ENCODE data around the gene MPV17L.
"Not testable (repeated sequence)": the region's sequence is repeated elsewhere in the genome, so short reads cannot be mapped to it uniquely, and the experiment has no call there.

The MPV17L gene

DNA sequence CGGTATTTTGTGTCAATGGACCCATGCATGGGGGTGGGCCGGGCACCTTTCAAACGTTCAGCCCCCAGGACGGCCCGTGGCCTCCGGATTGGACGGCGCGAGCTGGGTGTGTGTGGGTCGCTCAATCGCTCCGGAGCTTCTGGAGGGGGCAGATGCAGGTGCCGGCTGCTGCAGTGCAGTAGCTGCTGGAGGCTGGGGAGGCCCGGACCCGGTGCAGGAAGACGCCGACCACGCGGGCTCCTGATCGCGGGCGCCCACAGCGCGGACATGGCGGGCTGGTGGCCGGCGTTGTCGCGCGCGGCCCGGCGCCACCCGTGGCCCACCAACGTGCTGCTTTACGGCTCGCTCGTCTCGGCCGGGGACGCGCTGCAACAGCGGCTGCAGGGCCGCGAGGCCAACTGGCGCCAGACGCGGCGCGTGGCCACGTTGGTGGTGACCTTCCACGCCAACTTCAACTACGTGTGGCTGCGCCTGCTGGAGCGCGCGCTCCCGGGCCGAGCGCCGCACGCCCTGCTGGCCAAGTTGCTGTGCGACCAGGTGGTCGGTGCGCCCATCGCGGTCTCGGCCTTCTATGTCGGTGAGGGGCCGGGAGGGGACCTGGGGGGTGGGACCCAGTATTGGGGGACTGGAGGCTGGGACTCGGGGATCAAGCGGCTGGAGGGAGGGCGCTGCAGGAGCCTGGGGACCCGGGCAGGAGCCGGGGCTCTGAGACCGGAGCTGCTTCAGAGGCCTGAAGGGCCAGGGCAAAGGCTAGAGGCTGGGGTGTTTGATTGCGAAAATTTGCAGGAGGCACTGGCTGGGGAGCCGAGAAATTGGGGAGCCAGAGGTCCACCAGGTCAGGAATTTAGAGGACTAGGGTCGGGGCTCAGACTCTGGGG, at the start of gene MPV17L:
Gene MPV17L (plus strand): TSS at position 124 of the 878 bp plus-strand sequence. CDS start 144 bp downstream, at position 268.
- not testable (repeated sequence) for DNase-seq

DNA sequence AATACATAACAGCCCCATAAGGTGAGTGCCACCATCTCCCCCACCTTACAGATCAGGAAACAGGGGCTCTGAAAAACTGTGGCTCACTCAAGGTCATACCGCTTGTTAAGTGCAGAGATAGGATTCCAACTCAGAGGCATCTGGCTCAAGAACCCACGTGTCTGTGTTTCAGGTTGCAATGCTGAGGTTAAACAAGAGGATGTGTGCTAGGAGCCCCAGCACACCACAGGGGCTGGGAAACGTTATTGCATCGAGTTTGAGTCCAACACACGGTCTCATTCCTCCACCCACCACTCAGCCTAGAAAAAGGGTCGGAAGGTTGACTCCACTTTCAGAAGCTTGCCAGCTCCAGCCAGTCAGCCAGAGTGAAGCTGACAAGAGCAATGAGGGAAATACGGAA, 46.8 kb upstream of the MPV17L start:
- DNase-seq: not testable (repeated sequence)

DNA sequence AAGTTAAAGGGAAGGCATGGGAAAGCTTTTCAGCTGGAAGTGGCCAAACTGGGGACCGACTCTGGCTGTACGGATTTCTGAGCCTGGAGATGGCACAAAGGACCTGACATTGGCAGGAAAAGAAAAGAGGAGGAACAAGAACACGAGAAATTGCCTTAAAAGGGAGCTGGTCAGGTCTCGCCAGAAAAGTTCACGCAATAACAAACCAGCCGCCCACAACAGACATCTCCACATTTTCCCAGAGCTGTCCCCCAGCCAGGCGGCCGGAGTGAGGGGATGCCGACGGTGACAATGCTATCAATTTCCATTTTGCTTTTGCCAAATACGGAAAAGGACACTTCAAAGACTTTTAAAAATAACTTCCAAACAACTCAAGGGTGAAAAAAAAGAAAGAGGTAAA, 44.3 kb upstream of the MPV17L start:
- DNase-seq: not testable (repeated sequence)

DNA sequence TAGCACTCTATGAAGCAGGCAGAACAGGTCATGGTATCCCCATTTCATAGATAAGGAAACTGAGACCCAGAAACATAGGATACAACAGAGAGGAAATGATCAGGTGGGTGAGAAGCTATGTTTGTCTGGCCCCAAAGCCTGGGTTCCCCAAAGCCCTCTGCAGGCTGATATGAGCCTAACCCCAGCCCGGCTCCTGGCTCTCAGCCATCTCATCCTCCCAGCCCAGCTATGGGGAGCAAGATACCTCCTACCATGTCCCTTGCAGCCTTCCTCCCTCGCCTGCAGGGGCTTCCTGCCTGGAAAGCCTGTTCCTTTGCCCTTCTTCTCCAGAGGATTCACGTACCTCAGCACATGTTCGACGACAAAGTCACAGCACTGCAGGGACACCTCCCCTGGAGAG, 43.8 kb upstream of the MPV17L start:
- not testable (repeated sequence) for DNase-seq

DNA sequence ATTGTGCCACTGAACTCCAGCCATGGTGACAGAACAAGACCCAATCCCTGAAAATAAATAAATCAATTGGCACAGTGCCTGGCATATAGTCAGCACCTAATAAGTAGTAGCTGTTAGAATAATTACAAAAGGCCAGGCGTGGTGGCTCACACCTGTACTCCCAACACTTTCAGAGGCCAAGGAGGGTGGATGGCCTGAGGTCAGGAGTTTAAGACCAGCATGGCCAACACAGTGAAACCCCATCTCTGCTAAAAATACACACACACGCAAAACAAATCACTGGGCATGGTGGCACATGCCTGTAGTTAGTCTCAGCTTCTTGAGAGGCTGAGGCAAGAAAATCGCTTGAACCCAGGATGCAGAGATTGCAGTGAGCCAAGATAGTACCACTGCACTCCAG, 42.7 kb upstream of the MPV17L start:
- DNase-seq: not testable (repeated sequence)

DNA sequence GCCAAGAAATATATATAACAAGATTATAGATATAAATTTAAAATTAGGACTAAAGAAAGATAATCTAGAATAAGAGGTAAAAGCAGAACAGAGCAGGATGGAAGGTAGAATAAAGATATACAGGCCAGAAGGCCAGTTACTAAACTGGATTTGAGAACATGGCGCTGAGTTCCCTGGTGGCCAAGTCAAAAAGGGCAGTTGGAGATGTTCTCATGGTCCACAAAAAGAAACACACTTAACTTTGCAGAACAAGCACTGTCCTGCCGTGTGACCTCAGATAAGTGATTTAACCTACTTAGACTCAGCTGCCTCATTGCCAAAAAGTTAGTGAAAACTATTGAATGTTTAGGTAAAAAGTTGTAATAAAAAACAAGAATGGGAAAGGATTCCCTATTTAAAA, 40.7 kb upstream of the MPV17L start:
- not testable (repeated sequence) for DNase-seq

DNA sequence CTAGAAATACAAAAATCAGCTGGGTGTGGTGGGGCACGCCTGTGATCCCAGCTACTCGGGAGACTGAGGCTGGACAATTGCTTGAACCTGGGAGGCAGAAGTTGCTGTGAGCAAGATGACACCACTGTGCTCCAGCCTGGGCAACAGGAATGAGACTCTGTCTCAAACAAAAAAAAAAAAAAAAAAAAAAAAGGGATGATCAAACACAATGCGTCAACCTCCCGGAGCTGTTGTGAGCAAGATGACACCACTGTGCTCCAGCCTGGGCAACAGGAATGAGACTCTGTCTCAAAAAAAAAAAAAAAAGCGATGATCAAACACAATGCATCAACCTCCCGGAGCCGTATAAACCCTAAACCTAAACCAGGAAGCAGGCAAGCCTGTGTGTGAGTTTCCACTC, 38.1 kb upstream of the MPV17L start:
- not testable (repeated sequence) for DNase-seq

DNA sequence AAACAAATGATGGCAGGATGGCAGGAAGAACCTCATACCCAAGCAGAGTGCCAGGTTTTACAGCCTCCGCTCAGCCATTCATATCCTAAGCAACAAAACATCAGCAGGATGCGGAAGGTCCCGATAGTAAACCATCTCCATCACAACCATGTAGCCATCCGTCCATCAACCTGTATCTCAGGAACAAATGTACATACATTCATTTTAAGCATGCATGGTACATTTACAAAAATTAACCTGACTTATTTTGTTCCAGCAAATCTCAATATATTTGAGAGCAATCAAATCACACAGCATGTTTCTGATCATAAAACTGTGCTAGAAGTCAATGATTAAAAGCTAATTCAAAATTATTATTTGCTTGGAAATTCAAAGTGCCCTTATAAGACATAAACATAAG, 17.4 kb upstream of the MPV17L start, which contains the start of gene NPIPA5:
Gene NPIPA5 (minus strand): TSS at position 101 of the 400 bp plus-strand sequence. CDS start 0 bp downstream, at position 101.
- DNase-seq: not testable (repeated sequence)

DNA sequence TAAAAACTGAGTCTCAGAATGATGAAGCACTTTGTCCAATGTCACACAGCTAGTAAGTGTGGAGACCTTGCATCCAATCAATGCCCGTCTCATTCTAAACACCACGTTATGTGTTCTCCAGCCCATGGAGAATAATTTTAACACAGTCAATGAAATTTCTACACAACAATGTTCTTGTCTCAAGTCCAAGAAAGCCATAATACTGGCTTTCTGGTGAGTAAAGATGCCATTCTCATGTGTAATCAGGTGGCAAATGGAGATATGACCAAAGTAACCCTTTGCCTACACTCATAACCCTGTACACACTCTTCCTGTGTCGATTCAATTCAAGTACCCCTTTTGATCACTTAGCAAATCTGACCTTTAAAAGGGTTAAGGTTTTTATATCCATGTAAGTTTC, 12.7 kb upstream of the MPV17L start:
- DNase-seq: not testable (repeated sequence)

DNA sequence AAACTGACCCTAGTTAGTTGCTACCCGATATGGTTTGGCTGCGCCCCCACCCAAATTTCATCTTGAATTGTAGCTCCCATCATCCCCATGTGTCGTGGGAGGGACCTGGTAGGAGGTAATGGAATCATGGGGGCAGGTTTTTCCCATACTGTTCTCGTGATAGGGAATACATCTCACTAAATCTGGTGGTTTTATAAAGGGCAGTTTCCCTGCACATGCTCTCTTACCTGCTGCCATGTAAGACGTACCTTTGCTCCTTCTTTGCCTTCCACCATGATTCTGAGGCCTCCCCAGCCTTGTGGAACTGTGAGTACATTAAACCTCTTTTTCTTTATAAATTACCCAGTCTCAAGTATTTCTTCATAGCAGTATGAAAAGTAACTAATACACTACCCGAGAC, 7.5 kb upstream of the MPV17L start:
- DNase-seq: not testable (repeated sequence)

DNA sequence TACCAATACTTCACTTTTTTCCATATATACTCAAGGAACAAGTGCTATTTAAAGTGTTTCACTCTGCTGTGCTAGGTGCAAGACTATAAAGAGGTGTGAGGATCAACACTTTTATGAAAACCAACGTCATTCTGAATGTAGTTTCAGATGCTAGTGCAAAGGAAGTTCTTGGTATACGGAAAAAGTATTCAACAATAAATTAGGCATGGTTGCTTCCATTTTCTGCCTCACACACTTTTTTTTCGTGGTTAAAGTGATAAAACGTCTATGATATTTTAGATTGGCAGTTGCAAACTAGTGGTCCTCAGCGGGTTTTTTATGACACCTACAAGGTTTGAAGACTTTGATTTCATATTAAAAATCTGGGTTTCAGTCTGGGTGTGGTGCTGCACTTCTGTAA, 5.6 kb upstream of the MPV17L start:
- DNase-seq: not testable (repeated sequence)

DNA sequence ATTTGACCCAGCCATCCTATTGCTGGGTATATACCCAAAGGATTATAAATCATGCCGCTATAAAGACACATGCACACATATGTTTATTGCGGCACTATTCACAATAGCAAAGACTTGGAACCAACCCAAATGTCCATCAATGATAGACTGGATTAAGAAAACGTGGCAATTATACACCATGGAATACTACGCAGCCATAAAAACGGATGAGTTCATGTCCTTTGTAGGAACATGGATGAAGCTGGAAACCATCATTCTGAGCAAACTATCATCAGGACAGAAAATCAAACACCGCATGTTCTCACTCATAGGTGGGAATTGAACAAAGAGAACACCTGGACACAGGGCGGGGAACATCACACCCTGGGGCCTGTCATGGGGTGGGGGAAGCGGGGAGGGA, 2.5 kb upstream of the MPV17L start:
- DNase-seq: not testable (repeated sequence)

DNA sequence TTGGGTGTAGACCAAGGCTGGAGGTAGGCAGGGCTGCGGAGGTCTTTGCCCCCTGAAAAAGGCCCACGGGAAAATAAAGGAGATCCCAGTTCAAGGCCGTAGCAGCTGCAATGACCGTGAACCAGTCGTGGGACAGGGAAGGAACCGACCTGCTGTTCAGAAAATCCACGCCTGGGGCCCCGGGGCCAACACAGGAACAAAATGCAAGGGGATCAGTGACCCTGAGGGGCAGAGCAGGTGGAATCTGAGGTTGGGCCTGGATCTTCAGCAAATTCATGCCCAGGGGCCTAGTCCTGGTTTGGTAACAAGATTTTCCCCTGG, 915 bp downstream of the MPV17L start:
- DNase-seq: not testable (repeated sequence)

DNA sequence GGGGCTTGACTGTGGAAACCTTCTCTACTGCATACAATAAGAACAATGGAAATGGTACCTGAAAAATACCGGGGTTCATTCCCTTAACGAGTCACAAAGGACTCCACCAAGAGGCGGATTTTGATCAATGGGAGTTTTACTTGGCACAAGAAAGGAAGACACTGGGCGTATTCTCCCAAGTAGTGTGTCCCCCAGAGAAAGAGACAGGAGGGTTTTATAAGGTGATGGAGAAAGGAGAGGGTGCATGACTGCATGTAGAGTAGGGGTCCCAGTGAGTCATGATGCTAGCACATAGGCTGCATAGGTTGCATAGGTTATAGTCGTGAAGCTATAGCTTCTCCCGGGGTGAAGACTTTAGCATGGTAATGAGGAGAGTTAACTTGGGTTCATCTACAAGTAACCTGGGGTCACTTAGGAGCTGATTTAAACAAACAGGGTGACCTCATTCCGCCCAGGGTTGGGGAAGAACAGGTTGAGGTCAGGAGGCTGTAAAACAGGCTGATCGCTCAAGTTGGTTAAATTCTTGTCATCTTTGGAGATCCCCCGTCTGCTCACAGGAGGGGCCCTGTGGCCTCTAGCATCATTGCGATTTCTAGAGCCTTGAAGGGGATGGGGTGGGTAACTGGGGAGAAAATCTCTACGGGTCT, 1.5 kb downstream of the MPV17L start:
- DNase-seq: no peak

DNA sequence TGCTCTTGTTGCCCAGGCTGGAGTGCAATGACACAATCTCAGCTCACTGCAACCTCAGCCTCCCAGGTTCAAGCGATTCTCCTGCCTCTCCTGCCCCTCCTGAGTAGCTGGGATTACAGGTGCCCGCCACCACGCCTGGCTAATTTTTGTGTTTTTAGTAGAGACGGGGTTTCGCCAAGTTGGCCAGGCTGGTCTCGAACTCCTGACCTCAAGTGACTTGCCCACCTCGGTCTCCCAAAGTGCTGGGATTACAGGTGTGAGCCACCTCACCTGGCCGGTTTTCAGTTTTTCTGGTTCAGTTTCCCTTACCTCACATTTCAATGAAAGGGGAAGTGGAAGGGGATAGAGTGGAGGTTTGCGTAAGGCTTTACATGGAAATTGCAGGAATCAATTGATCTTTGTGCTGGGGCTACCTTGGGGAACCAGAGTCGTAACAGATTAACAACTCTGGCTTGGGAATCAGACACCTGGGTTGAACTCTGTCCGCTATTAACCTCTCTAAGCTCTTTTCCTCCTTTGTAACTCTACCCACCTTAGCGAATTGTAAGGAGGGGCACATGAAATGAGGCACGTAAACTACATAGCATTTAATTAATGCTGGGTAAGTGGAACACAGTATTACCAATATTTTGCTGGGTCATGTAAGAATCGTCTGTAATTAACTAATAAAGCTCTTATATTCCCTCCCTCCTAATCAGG, 3.2 kb downstream of the MPV17L start:
- no peak for DNase-seq

DNA sequence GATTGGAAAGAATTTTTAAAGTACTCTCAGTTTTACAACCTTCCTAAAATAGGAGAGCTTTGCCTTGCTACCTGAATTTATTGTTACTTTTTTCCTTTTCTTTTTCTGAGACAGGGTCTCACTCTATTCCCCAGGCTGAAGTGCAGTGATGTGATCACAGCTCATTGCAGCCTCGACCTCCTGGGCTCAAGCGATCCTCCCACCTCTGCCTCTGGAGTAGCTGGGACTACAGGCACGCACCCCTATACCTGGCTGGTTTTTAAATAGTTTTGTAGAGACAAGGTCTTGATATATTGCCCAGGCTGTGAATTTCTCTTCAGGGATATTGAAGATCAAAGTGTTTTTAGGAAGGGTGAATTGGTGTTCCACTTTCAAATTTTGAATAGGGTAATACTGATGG, 3.8 kb downstream of the MPV17L start:
- no peak for DNase-seq

DNA sequence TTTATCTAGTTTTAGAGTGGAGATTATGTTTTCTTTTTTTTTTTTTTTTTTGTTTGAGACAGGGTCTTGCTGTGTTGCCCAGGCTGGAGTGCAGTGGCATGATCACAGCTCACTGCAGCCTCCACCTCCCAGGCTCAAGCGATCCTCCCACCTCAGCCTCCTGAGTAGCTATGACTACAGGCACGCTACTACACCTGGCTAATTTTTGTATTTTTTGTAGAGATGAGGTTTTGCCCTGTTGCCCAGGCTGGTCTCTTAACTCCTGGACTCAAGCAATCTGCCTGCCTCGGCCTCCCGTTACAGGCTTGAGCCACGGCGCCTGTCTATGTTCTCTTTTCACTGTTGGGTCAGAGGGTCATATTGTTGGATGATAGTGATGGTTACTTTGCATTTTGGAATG, 4.8 kb downstream of the MPV17L start:
- DNase-seq: not testable (repeated sequence)

DNA sequence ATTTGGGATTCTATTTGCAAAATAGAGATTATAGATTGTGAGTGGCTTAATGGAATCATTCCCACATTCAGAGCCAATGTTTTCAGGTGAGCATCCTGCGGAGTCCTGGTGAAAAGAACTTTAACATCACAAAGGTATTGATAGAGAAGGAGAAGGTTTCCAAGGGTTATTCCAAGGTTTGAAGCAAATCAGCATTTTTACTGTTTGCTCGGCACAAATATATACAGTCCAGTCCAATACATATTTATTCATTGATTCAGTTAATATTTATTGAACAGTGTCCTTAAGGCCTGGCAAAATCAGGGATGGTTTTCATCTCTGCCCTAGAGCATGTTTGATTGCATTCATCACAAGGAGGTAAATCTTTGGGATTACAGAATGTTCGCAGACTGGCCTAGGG, 6.4 kb downstream of the MPV17L start:
- DNase-seq: no peak

DNA sequence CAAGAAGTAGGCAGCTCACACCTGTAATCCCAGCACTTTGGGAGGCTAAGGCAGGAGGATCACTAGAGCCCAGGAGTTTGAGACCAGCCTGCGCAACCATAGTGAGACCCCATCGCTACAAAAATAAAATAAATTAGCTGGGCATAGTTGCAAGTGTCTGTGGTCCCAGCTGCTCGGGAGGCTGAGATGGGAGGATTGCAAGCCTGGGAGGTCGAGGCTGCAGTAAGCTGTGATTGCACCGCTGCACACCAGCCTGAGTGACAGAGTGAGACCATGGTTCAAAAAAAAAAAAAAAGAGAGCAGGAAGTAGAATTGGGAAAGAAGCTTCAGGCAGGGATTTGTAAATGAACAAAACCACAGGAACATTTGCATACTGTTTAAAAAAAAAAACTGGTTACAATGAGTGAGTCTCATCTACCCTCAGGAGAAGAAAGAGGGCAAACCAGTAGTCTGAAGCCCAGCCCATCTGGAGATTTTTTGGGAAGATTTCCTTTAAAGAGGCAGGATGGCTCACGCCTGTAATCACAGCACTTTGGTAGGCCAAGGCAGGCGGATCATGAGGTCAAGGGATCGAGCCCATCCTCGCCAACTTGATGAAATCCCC, 7.9 kb downstream of the MPV17L start:
- no peak for DNase-seq

DNA sequence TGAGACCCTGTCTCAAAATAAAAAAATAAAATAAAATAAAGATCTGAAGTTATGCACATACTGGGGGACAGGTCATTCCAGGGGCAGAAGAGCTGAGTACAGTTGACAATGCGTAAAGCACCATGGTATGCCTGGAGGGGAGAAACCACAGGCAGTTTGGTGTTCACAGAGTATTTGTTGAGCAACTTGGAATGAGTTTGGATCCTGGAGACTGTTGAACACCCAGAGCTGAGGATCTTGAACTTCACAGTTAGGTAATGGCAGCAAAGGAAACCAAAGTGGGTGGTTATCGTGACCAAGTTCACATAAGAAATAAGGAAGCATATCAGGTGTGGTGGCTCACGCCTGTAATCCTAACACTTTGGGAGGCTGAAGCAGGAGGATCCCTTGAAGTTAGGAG, 8.5 kb downstream of the MPV17L start:
- DNase-seq: not testable (repeated sequence)

DNA sequence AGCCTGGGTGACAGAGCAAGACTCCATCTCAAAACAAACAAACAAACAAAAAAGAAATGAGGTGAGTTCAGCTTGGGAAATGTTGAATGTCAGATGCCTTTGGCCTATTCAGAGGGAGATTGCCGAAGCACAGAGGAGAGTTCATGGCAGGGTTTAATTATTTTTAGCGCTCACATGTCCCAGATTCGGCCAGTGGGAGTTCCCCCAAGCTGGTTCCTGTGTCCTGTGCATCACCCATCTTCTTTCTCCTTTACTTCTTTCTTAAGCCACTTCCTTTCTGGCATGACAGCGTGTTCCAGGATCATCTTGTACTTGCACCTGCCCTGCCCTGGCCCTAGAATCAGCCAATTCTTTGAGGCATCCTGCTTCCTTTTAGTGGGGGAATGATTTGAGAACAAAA, 9.2 kb downstream of the MPV17L start:
- DNase-seq: no peak

DNA sequence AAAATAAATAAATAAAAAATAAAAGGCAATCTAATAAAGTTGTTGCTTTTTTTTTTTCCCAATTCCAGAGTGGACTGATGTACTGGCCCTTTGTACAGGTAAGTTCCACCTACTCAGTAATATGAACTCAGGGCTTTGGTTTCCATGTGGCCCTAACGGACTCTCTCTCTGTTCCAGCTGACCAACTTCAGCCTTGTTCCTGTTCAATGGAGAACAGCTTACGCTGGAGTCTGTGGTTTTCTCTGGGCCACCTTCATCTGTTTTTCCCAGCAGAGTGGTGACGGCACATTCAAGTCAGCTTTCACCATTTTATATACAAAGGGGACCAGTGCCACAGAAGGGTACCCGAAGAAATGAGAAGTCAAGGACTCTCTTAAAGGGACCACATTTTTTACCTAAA, 12.2 kb downstream of the MPV17L start:
- DNase-seq: not testable (repeated sequence)

DNA sequence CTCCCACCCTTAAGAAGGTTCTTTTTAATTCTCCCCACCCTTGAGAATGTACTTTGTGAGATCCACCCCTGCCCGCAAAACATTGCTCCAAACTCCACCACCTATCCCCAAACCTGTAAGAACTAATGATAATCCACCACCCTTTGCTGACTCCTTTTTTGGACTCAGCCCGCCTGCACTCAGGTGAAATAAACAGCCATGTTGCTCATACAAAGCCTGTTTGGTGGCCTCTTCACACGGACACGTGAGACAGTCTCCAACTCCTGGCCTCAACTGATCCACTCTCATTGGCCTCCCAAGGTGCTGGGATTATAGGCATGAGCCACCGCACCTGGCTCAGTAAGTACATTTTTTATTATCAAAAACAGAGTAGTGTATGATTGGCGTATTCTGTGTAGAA, 13.9 kb downstream of the MPV17L start:
- not testable (repeated sequence) for DNase-seq
